ENCODE measurements around the gene CTSS. TPM values are rescaled to one million over a fixed set of nuclear protein-coding genes. Genes with fewer than 3 reads are reported as not detected.
"Not testable (repeated sequence)": the region's sequence is repeated elsewhere in the genome, so short reads cannot be mapped to it uniquely, and the experiment has no call there.

Gene CTSS
- total RNA-seq, 1 experiment from 2014 or later, result 0.57 TPM

DNA sequence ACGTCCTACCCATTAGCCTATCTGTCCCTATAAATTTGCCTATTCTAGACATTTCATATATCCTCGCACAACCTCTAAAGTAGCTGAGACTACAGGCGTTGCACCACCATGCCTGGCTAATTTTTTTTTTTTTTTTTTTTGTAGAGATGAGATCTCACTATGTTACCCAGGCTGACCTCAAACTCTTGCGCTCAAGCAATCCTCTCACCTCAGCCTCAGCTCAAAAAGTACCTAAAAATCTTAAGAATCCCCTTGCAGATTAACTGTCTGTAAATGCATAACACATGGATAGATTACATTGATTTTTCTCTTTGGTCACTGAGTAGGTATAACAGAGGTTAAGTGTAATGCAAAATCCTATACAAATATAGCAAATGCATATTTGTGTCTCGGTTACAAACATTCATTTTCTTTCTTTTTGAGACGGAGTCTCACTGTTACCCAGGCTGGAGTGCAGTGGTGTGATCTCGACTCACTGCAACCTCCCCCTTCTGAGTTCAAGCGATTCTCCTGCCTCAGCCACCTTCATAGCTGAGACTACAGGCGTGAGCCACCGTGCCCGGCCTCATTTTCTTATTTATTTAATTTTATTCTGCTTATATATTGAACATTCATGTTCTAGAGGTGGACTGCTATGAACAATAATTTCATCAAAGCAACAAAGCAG is 47.2 kb downstream of the CTSS start:
- CTCF ChIA-PET, result no interaction called here
- no peak overlapping the region for H2AFZ ChIP-seq (ENCODE audit: low read depth, low read length, poor library complexity, severe bottlenecking)
- H3K9me3 ChIP-seq (ENCODE audit: control insufficient read depth in 1 of 2, insufficient read depth in 1 of 2, low read depth in 1 of 2, low read length in 2 of 2), result no peaks in the 10 kb centered on the region
- no peaks in the 10 kb centered on the region for H4K20me1 ChIP-seq (ENCODE audit: insufficient read depth)
- POLR2A ChIA-PET, result no interaction called here
- H3K4me2 ChIP-seq (ENCODE audit: low read length), result no peak overlapping the region
- H3K79me2 ChIP-seq (ENCODE audit: insufficient read depth, low read length), result no peaks in the 10 kb centered on the region
- H3K4me1 ChIP-seq (ENCODE audit: control insufficient read depth in 1 of 2, insufficient read depth in 2 of 2, low read length in 2 of 2), result no peaks in the 10 kb centered on the region
- H3K27me3 ChIP-seq (ENCODE audit: insufficient read depth, low read length), result no peaks in the 10 kb centered on the region
- no peaks in the 10 kb centered on the region for H3K9me2 ChIP-seq (ENCODE audit: insufficient read depth)
- RAD21 ChIA-PET (ENCODE audit: low non-redundant PET in 1 of 2, low total read pairs in 2 of 2, uncharacterized antibody in 2 of 2, unreplicated experiment in 2 of 2), result no interaction called here
- no peak overlapping the region for H3K9ac ChIP-seq (ENCODE audit: low read length)
- no peaks in the 10 kb centered on the region for H3K36me3 ChIP-seq (ENCODE audit: control insufficient read depth in 1 of 2, insufficient read depth in 2 of 2, low read length in 2 of 2)
- BruUV-seq (replicated peaks), result no TSS peak
- ATAC-seq (no peak), DNase-seq (ENCODE audit: low read depth, low spot score) (no peak)
- intact Hi-C loops (cut with micrococcal nuclease), result no loop called here
- H3K4me3 ChIP-seq (replicated peaks in 1 of 2; ENCODE audit: low read depth in 1 of 2, low read length in 2 of 2), result no peak overlapping the region
- H3K27ac ChIP-seq (ENCODE audit: low read depth, low read length), result no peak overlapping the region
- TF ChIP-seq, protein P1, sequence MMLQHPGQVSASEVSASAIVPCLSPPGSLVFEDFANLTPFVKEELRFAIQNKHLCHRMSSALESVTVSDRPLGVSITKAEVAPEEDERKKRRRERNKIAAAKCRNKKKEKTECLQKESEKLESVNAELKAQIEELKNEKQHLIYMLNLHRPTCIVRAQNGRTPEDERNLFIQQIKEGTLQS (IDR thresholded peaks at IDR 0.05), result no peak
- TF ChIP-seq, protein P2, sequence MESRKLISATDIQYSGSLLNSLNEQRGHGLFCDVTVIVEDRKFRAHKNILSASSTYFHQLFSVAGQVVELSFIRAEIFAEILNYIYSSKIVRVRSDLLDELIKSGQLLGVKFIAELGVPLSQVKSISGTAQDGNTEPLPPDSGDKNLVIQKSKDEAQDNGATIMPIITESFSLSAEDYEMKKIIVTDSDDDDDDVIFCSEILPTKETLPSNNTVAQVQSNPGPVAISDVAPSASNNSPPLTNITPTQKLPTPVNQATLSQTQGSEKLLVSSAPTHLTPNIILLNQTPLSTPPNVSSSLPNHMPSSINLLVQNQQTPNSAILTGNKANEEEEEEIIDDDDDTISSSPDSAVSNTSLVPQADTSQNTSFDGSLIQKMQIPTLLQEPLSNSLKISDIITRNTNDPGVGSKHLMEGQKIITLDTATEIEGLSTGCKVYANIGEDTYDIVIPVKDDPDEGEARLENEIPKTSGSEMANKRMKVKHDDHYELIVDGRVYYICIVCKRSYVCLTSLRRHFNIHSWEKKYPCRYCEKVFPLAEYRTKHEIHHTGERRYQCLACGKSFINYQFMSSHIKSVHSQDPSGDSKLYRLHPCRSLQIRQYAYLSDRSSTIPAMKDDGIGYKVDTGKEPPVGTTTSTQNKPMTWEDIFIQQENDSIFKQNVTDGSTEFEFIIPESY (IDR thresholded peaks at IDR 0.05; ENCODE audit: extremely low read depth, insufficient replicate concordance, low read length), result no peak
- no peak for TF ChIP-seq EZH2 (IDR thresholded peaks at IDR 0.05)
- TF ChIP-seq SRF (IDR thresholded peaks at IDR 0.05; ENCODE audit: low read depth), result no peak
- no peak for TF ChIP-seq ZFX (IDR thresholded peaks at IDR 0.05)
- TF ChIP-seq, protein P3, sequence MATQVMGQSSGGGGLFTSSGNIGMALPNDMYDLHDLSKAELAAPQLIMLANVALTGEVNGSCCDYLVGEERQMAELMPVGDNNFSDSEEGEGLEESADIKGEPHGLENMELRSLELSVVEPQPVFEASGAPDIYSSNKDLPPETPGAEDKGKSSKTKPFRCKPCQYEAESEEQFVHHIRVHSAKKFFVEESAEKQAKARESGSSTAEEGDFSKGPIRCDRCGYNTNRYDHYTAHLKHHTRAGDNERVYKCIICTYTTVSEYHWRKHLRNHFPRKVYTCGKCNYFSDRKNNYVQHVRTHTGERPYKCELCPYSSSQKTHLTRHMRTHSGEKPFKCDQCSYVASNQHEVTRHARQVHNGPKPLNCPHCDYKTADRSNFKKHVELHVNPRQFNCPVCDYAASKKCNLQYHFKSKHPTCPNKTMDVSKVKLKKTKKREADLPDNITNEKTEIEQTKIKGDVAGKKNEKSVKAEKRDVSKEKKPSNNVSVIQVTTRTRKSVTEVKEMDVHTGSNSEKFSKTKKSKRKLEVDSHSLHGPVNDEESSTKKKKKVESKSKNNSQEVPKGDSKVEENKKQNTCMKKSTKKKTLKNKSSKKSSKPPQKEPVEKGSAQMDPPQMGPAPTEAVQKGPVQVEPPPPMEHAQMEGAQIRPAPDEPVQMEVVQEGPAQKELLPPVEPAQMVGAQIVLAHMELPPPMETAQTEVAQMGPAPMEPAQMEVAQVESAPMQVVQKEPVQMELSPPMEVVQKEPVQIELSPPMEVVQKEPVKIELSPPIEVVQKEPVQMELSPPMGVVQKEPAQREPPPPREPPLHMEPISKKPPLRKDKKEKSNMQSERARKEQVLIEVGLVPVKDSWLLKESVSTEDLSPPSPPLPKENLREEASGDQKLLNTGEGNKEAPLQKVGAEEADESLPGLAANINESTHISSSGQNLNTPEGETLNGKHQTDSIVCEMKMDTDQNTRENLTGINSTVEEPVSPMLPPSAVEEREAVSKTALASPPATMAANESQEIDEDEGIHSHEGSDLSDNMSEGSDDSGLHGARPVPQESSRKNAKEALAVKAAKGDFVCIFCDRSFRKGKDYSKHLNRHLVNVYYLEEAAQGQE (IDR thresholded peaks at IDR 0.05; ENCODE audit: low read depth), result no peak
- TF ChIP-seq SP1 (IDR thresholded peaks at IDR 0.05; ENCODE audit: low read depth), result no peak
- TF ChIP-seq CEBPB (IDR thresholded peaks at IDR 0.05; ENCODE audit: low read depth), result no peak
- no peak for TF ChIP-seq EZH2phosphoT487 (IDR thresholded peaks at IDR 0.05; ENCODE audit: borderline replicate concordance)
- TF ChIP-seq, protein P4, sequence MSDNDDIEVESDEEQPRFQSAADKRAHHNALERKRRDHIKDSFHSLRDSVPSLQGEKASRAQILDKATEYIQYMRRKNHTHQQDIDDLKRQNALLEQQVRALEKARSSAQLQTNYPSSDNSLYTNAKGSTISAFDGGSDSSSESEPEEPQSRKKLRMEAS (IDR thresholded peaks at IDR 0.05), result no peak
- TF ChIP-seq ELF1 (IDR thresholded peaks at IDR 0.05; ENCODE audit: borderline replicate concordance, low read depth), result no peak
- TF ChIP-seq RAD21 (IDR thresholded peaks at IDR 0.05; ENCODE audit: low read depth), result no peak
- no peak for TF ChIP-seq EGR1 (IDR thresholded peaks at IDR 0.05; ENCODE audit: low read depth)
- no peak for TF ChIP-seq POLR2AphosphoS5 (IDR thresholded peaks at IDR 0.05; ENCODE audit: low read depth, low read length)
- no peak for TF ChIP-seq POLR2A (IDR thresholded peaks at IDR 0.05; ENCODE audit: borderline replicate concordance, extremely low read depth, insufficient read depth, insufficient read length)

DNA sequence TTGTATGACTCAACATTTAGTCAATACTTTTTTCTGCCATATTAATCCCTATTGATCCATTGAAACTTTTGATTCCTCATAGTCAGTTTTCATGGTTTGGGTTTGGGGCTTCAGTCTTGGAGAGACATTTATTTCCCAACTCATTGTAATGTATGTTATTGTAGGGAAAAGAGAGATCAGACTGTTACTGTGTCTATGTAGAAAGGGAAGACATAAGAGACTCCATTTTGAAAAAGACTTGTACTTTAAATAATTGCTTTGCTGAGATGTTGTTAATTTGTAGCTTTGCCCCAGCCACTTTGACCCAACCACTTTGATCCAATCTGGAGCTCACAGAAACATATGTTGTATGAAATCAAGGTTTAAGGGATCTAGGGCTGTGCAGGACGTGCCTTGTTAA is 56.5 kb downstream of the CTSS start:
- H3K4me3 ChIP-seq (replicated peaks in 1 of 2; ENCODE audit: low read depth in 1 of 2, low read length in 2 of 2); H3K4me1 ChIP-seq (ENCODE audit: control insufficient read depth in 1 of 2, insufficient read depth in 2 of 2, low read length in 2 of 2); H3K9ac ChIP-seq (ENCODE audit: low read length); H3K9me3 ChIP-seq (ENCODE audit: control insufficient read depth in 1 of 2, insufficient read depth in 1 of 2, low read depth in 1 of 2, low read length in 2 of 2); POLR2A ChIA-PET; RAD21 ChIA-PET (ENCODE audit: low non-redundant PET in 1 of 2, low total read pairs in 2 of 2, uncharacterized antibody in 2 of 2, unreplicated experiment in 2 of 2); H3K36me3 ChIP-seq (ENCODE audit: control insufficient read depth in 1 of 2, insufficient read depth in 2 of 2, low read length in 2 of 2); H3K79me2 ChIP-seq (ENCODE audit: insufficient read depth, low read length); H3K27me3 ChIP-seq (ENCODE audit: insufficient read depth, low read length); CTCF ChIA-PET; BruUV-seq (replicated peaks); H3K9me2 ChIP-seq (ENCODE audit: insufficient read depth); H4K20me1 ChIP-seq (ENCODE audit: insufficient read depth); H3K27ac ChIP-seq (ENCODE audit: low read depth, low read length); ATAC-seq; DNase-seq (ENCODE audit: low read depth, low spot score); H3K4me2 ChIP-seq (ENCODE audit: low read length); intact Hi-C loops (cut with micrococcal nuclease): not testable (repeated sequence)
- peak overlapping the region; percentile 69 for H2AFZ ChIP-seq (ENCODE audit: low read depth, low read length, poor library complexity, severe bottlenecking)
